IgD-negative memory B cell (primary cell): Measurements from ENCODE around the gene FLT3. TPM values are rescaled to one million over a fixed set of nuclear protein-coding genes. Genes with fewer than 3 reads are reported as not detected.

Experiments
- polyA plus RNA-seq: library from polyadenylated mRNA; unstranded; fragments of 300-500 nt; fragmentation: Illumina TruSeq; gene quantifications from one replicate; pipeline ENCODE4 v1.2.3, GENCODE V29; 2021

The FLT3 gene
- polyA plus RNA-seq, 1 donor from 2014 or later = 0.80 TPM

Other genes starting within 250 kb of the FLT3 start
- not detected for gene PDX1, start 180.6 kb downstream of the FLT3 start, polyA plus RNA-seq
- not detected for gene CDX2, start 131.3 kb downstream of the FLT3 start, polyA plus RNA-seq
- gene URAD, start 111.9 kb downstream of the FLT3 start, polyA plus RNA-seq = not detected
- 7.6 TPM for gene PAN3, start 38.0 kb upstream of the FLT3 start, polyA plus RNA-seq